AG04450 (cell line): ENCODE results near the gene GPX6. TPM values are rescaled to one million over a fixed set of nuclear protein-coding genes. Genes with fewer than 3 reads are reported as not detected.

ENCODE experiments used
- CTCF ChIA-PET: fragments of 300-600, 350-600 bp; formaldehyde crosslinking; extraction: SDS; loops from one replicate; lab custom pipeline; 2022; ENCODE audit warnings: antibody characterized with exemption, inconsistent platforms; lab: Charles Lee
- POLR2A ChIA-PET: fragments of 350-600 bp; formaldehyde crosslinking; extraction: SDS; loops from one replicate; lab custom pipeline; 2021; ENCODE audit warnings: antibody characterized with exemption, inconsistent platforms; lab: Yijun Ruan, JAX
- DNase-seq: peaks from one replicate; pipeline ENCODE4 v3.0.0-alpha.2; 2011; ENCODE audit warnings: low read depth, low spot score
- H3K27ac ChIP-seq: one replicate; pipeline ENCODE4 v1.5.1; 2012; ENCODE audit warnings: low read depth, low read length, control low read depth
- H3K27me3 ChIP-seq: one replicate; pipeline ENCODE4 v1.6.0; 2012; ENCODE audit warnings: low read length; ENCODE audit not compliant: control insufficient read depth, insufficient read depth
- H3K4me3 ChIP-seq: 2 replicates; pipeline ENCODE4 v1.5.1; 2011; ENCODE audit warnings: mild to moderate bottlenecking, low read depth, low read length, control low read depth
- H3K9me3 ChIP-seq: 2 replicates; pipeline ENCODE4 v1.5.1; 2012; ENCODE audit warnings: low read length; ENCODE audit not compliant: control insufficient read depth, insufficient read depth
- CTCF ChIP-seq: IDR thresholded peaks from 2 replicates; pipeline ENCODE4 v1.5.1; 2011; ENCODE audit warnings: low read depth, low read length, control low read depth, inconsistent platforms
- polyA plus RNA-seq: library from polyadenylated mRNA; depleted of rRNA; stranded (reverse); fragments of >200 nt; gene quantifications from 2 replicates; pipeline ENCODE4 v1.2.3, GENCODE V29; 2011

Gene GPX6
- polyA plus RNA-seq, 1 experiment, result not detected

DNA sequence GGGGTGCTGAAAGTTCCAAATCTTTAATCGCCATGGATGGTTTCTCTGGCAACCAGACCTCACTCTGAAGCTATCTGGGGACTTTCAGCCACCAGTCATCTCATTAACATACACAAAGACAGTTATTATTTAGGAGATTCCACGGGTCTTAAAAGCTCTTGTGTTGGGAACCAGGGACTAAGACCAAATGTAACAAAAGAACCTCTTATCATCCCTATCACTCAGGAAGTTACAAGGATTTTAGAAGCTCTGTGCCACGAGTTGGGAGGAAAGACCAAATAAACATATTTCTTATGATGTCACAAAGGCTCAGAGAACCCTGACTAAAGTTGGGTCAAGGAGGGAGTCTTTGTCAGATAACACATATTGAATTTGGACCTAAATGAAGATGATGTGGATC, 17.7 kb downstream of the GPX6 start:
- TF ChIP-seq CTCF, result no peak
- CTCF ChIA-PET, result no interaction called here

DNA sequence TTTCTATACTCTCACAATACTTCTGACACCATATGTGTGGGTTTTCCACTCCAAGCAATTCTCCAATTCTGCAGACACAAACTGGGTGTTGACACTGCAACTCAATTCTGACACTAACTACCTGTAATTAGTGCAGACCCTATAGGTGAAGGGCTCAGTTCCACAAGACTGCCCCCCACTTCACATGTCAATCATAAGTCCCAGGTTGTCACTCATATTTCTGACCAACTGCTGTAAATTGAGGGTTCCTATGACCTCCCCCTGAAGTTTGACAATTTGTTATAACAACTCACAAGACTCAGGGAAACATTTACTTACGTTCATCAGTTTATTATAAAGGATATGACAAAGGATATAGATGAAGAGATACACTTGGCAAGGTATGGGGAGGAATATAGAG, 18.3 kb downstream of the GPX6 start:
- ChIA-PET POLR2A (no interaction called here), CTCF (no interaction called here)
- Histone ChIP-seq H3K4me3 (no peak overlapping the region), H3K27me3 (no peaks in the 10 kb centered on the region), H3K9me3 (no peaks in the 10 kb centered on the region; the same call in 1 of the 2 replicates), H3K27ac (no peak overlapping the region)
- DNase-seq, result no peak
- no peak for TF ChIP-seq CTCF

More for the DNA sequence above, 17.7 kb downstream of the GPX6 start:
- no peak overlapping the region for H3K4me3 ChIP-seq
- H3K27me3 ChIP-seq, result no peaks in the 10 kb centered on the region
- no peaks in the 10 kb centered on the region; the same call in 1 of the 2 replicates for H3K9me3 ChIP-seq
- no peak for DNase-seq
- POLR2A ChIA-PET, result no interaction called here
- H3K27ac ChIP-seq, result no peak overlapping the region

DNA sequence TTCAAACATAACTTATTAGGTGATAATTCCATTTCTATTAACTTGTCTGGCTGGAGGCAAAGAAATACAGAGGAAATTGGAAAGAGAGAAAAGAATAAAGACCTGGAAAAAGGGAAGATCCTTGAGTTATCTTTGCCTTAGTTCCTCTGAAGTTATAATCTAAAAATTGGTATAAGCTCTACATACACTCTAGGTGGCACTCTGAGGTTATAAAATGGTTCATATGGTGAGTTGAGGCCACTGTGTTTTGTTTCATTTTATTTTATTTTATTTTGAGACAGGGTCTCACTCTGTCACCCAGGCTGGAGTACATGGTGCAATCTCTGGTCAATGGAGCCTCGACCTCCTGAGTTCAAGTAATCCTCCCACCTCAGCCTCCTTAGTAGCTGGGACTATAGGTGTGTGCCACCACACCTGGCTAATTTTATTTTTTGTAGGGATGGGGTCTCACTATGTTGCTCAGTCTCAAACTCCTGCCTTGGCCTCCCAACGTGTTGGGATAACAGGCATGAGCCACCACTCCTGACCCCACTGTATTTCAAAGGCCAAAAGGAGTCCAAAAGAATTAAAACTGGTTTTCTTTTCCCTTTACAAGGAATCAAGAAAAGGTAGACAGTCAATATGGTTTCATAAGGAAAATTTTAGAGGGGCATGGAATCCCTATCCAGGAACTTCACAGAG, 19.4 kb downstream of the GPX6 start:
- CTCF ChIA-PET, result no interaction called here
- POLR2A ChIA-PET, result no interaction called here
- no peak overlapping the region for H3K4me3 ChIP-seq
- DNase-seq, result no peak
- no peaks in the 10 kb centered on the region for H3K27me3 ChIP-seq
- no peak overlapping the region for H3K27ac ChIP-seq
- no peaks in the 10 kb centered on the region for H3K9me3 ChIP-seq
- no peak for TF ChIP-seq CTCF

- H3K9me3 ChIP-seq, result no peaks in the 10 kb centered on the region
- CTCF ChIA-PET, result no interaction called here
- H3K4me3 ChIP-seq, result no peak overlapping the region
- no peak overlapping the region for H3K27ac ChIP-seq
- no peak for DNase-seq
- POLR2A ChIA-PET, result no interaction called here
- no peaks in the 10 kb centered on the region for H3K27me3 ChIP-seq
- TF ChIP-seq CTCF, result no peak
Measured at GRCh38 chr6:28491984-28492317, 23.6 kb downstream of the GPX6 start.

DNA sequence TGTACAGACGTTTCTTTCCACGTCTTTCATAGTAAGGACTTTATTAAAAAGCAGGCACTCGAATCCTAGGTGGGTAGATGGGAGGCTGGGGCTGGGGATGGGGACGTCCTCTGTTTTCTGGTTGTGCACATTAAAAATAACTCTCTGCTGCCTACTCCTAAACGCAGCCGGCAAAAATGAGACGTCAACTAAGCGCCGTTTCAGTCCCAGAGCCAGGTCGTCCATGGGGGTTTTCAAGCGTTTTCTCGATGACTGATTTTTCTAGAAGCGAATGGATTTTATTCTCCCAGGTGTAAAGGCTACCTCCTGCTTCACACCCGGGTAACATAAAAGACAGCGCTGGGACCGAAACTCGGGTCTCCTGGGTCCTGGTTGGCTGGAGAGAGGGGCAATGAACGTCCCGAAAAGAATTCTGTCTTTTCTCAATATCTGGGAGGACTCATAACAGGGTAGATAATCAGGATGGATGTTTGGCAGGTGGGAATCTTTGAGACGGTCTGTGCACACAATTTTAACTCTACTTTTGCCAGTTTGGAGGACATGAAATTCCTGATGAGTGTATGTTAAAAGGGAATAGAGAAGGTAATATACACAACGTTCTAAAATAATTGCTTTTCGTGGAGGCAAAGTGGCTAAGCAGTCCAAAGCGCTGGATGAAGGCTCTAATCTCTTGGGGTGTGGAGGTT, 25.2 kb downstream of the GPX6 start:
- H3K4me3 ChIP-seq, result peak overlapping the region; percentile 63
- ChIA-PET POLR2A (no interaction called here), CTCF (no interaction called here)
- H3K9me3 ChIP-seq, result no peaks in the 10 kb centered on the region
- H3K27ac ChIP-seq, result no peak overlapping the region
- no peaks in the 10 kb centered on the region for H3K27me3 ChIP-seq
- no peak for TF ChIP-seq CTCF
- no peak for DNase-seq
